Eye (tissue), 1 donor: ENCODE results near the gene SH2B3.
"Not testable (repeated sequence)": the region's sequence is repeated elsewhere in the genome, so short reads cannot be mapped to it uniquely, and the experiment has no call there.

Experiments used
- DNase-seq: peaks from one replicate; pipeline ENCODE4 v3.0.0-alpha.2; 2015

SH2B3 gene

GRCh38 chr12:111445726-111446581 is 40.2 kb downstream of the SH2B3 start:
- no peak for DNase-seq

- no peak for DNase-seq
These were observed 41.2 kb downstream of the SH2B3 start for GRCh38 chr12:111446631-111447570.

GRCh38 chr12:111447571-111448265 is 42.0 kb downstream of the SH2B3 start:
- no peak for DNase-seq

- no peak for DNase-seq
These were observed 42.6 kb downstream of the SH2B3 start for GRCh38 chr12:111448266-111448830.

GRCh38 chr12:111448846-111449790 is 43.4 kb downstream of the SH2B3 start:
- no peak for DNase-seq

- DNase-seq = no peak
These were observed 45.0 kb downstream of the SH2B3 start for GRCh38 chr12:111450676-111451075.

- DNase-seq = no peak
These were observed 45.5 kb downstream of the SH2B3 start for GRCh38 chr12:111451232-111451631.

- peak; percentile 82 for DNase-seq
These were observed 46.0 kb downstream of the SH2B3 start for GRCh38 chr12:111451649-111452129.

- DNase-seq = no peak
These were observed 47.6 kb downstream of the SH2B3 start for GRCh38 chr12:111453071-111453989.

GRCh38 chr12:111454311-111454710 is 48.6 kb downstream of the SH2B3 start:
- no peak for DNase-seq

- no peak for DNase-seq
These were observed 49.2 kb downstream of the SH2B3 start for GRCh38 chr12:111454716-111455447.

- no peak for DNase-seq
These were observed 50.0 kb downstream of the SH2B3 start for GRCh38 chr12:111455448-111456320.

GRCh38 chr12:111457071-111457470 is 51.3 kb downstream of the SH2B3 start:
- no peak for DNase-seq

- DNase-seq = no peak
These were observed 51.9 kb downstream of the SH2B3 start for GRCh38 chr12:111457577-111457976.

- DNase-seq = no peak
These were observed 52.9 kb downstream of the SH2B3 start for GRCh38 chr12:111458546-111459172.

- DNase-seq = not testable (repeated sequence)
These were observed 54.4 kb downstream of the SH2B3 start for GRCh38 chr12:111460111-111460510.

- DNase-seq = peak; percentile 36
These were observed 56.6 kb downstream of the SH2B3 start for GRCh38 chr12:111462210-111462769.
